ENCODE results near the gene JMJD4. TPM values are rescaled to one million over a fixed set of nuclear protein-coding genes. Genes with fewer than 3 reads are reported as not detected.

The JMJD4 gene
- total and polyA plus RNA-seq, 2 of the 8 experiments (the other 6 are each of a cell fraction or from before 2014, with no cell fraction given), result 13.2 to 23.3 TPM

GRCh38 chr1:227760377-227760776 is 25.3 kb upstream of the JMJD4 start (continued):
- TF ChIP-seq, protein P1, sequence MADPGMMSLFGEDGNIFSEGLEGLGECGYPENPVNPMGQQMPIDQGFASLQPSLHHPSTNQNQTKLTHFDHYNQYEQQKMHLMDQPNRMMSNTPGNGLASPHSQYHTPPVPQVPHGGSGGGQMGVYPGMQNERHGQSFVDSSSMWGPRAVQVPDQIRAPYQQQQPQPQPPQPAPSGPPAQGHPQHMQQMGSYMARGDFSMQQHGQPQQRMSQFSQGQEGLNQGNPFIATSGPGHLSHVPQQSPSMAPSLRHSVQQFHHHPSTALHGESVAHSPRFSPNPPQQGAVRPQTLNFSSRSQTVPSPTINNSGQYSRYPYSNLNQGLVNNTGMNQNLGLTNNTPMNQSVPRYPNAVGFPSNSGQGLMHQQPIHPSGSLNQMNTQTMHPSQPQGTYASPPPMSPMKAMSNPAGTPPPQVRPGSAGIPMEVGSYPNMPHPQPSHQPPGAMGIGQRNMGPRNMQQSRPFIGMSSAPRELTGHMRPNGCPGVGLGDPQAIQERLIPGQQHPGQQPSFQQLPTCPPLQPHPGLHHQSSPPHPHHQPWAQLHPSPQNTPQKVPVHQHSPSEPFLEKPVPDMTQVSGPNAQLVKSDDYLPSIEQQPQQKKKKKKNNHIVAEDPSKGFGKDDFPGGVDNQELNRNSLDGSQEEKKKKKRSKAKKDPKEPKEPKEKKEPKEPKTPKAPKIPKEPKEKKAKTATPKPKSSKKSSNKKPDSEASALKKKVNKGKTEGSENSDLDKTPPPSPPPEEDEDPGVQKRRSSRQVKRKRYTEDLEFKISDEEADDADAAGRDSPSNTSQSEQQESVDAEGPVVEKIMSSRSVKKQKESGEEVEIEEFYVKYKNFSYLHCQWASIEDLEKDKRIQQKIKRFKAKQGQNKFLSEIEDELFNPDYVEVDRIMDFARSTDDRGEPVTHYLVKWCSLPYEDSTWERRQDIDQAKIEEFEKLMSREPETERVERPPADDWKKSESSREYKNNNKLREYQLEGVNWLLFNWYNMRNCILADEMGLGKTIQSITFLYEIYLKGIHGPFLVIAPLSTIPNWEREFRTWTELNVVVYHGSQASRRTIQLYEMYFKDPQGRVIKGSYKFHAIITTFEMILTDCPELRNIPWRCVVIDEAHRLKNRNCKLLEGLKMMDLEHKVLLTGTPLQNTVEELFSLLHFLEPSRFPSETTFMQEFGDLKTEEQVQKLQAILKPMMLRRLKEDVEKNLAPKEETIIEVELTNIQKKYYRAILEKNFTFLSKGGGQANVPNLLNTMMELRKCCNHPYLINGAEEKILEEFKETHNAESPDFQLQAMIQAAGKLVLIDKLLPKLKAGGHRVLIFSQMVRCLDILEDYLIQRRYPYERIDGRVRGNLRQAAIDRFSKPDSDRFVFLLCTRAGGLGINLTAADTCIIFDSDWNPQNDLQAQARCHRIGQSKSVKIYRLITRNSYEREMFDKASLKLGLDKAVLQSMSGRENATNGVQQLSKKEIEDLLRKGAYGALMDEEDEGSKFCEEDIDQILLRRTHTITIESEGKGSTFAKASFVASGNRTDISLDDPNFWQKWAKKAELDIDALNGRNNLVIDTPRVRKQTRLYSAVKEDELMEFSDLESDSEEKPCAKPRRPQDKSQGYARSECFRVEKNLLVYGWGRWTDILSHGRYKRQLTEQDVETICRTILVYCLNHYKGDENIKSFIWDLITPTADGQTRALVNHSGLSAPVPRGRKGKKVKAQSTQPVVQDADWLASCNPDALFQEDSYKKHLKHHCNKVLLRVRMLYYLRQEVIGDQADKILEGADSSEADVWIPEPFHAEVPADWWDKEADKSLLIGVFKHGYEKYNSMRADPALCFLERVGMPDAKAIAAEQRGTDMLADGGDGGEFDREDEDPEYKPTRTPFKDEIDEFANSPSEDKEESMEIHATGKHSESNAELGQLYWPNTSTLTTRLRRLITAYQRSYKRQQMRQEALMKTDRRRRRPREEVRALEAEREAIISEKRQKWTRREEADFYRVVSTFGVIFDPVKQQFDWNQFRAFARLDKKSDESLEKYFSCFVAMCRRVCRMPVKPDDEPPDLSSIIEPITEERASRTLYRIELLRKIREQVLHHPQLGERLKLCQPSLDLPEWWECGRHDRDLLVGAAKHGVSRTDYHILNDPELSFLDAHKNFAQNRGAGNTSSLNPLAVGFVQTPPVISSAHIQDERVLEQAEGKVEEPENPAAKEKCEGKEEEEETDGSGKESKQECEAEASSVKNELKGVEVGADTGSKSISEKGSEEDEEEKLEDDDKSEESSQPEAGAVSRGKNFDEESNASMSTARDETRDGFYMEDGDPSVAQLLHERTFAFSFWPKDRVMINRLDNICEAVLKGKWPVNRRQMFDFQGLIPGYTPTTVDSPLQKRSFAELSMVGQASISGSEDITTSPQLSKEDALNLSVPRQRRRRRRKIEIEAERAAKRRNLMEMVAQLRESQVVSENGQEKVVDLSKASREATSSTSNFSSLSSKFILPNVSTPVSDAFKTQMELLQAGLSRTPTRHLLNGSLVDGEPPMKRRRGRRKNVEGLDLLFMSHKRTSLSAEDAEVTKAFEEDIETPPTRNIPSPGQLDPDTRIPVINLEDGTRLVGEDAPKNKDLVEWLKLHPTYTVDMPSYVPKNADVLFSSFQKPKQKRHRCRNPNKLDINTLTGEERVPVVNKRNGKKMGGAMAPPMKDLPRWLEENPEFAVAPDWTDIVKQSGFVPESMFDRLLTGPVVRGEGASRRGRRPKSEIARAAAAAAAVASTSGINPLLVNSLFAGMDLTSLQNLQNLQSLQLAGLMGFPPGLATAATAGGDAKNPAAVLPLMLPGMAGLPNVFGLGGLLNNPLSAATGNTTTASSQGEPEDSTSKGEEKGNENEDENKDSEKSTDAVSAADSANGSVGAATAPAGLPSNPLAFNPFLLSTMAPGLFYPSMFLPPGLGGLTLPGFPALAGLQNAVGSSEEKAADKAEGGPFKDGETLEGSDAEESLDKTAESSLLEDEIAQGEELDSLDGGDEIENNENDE (IDR thresholded peaks at IDR 0.05; ENCODE audit: insufficient replicate concordance, low read length), result no peak
- TF ChIP-seq SIX5 (IDR thresholded peaks at IDR 0.05; ENCODE audit: low read depth, low read length) (no peak), FOSL1 (IDR thresholded peaks at IDR 0.05; ENCODE audit: insufficient read depth, low read depth, low read length) (no peak), HDAC2 (IDR thresholded peaks at IDR 0.05; ENCODE audit: borderline replicate concordance in 1 of 2, low read depth in 2 of 2, low read length in 2 of 2) (no peak), CBX5 (IDR thresholded peaks at IDR 0.05; ENCODE audit: low read depth, low read length) (no peak), RNF2 (IDR thresholded peaks at IDR 0.05; ENCODE audit: borderline replicate concordance, low read depth, low read length, missing control alignments, poor library complexity, severe bottlenecking) (no peak), RXRA (IDR thresholded peaks at IDR 0.05; ENCODE audit: insufficient read depth, low read depth, low read length) (no peak), PHF8 (conservative IDR thresholded peaks at IDR 0.05; ENCODE audit: low read depth, low read length) (no peak), CREB1 (IDR thresholded peaks at IDR 0.05) (no peak), CTBP2 (IDR thresholded peaks at IDR 0.05; ENCODE audit: borderline replicate concordance, insufficient read depth, insufficient read length, low read length) (no peak), EZH2 (IDR thresholded peaks at IDR 0.05; ENCODE audit: low read depth, low read length, severe bottlenecking) (no peak)

Data from H1 (cell line).